Endothelial cell of umbilical vein (primary cell): ENCODE data around the gene VCP.
A peak's percentile ranks its signal among the peaks of the same experiment; 100 is the strongest.

Experiments
- CTCF ChIP-seq, 2 donors: IDR thresholded peaks; 1 replicate in 1 of 2; 2 replicates in 1 of 2; pipeline ENCODE4 v1.5.1; 2011; ENCODE audit warnings: low read length in 2 of 2, mild to moderate bottlenecking in 2 of 2, moderate library complexity in 2 of 2, control low read depth in 1 of 2, inconsistent platforms in 1 of 2, low read depth in 1 of 2; ENCODE audit not compliant: insufficient read depth in 1 of 2; ENCODE audit errors: extremely low read depth in 1 of 2
- EZH2 ChIP-seq: IDR thresholded peaks from 2 replicates; pipeline ENCODE4 v1.6.1; 2012; ENCODE audit warnings: borderline replicate concordance, low read depth, mild to moderate bottlenecking, moderate library complexity, low read length, inconsistent platforms; ENCODE audit not compliant: severe bottlenecking
- FOS ChIP-seq: IDR thresholded peaks from 2 replicates; pipeline ENCODE4 v1.6.1; 2011; ENCODE audit warnings: mild to moderate bottlenecking, low read length, moderate library complexity, borderline replicate concordance; ENCODE audit not compliant: insufficient read depth
- POLR2AphosphoS5 ChIP-seq: IDR thresholded peaks from 2 replicates; pipeline ENCODE4 v1.6.1; 2012; ENCODE audit warnings: low read depth, mild to moderate bottlenecking, control low read depth, low read length, moderate library complexity; ENCODE audit not compliant: insufficient read depth

GRCh38 chr9:35102769-35103659, 30.6 kb upstream of the VCP start, which contains the start of gene STOML2:
- TF ChIP-seq CTCF (IDR thresholded peaks at IDR 0.05; ENCODE audit: extremely low read depth in 1 of 2, insufficient read depth in 1 of 2, low read depth in 1 of 2, low read length in 2 of 2) (no peak), POLR2AphosphoS5 (peak; percentile 89), EZH2 (no peak), FOS (no peak)
